HG02938 (cell line): ENCODE measurements around the gene LEPR.
"Not testable (repeated sequence)": the region's sequence is repeated elsewhere in the genome, so short reads cannot be mapped to it uniquely, and the experiment has no call there.

Source experiments
- ATAC-seq: cut with Tn5 transposase; IDR thresholded peaks from one replicate; pipeline ENCODE4 v1.9.1; 2021; ENCODE audit warnings: mild to moderate bottlenecking, moderate library complexity; ENCODE audit not compliant: unreplicated experiment

The LEPR gene, protein sequence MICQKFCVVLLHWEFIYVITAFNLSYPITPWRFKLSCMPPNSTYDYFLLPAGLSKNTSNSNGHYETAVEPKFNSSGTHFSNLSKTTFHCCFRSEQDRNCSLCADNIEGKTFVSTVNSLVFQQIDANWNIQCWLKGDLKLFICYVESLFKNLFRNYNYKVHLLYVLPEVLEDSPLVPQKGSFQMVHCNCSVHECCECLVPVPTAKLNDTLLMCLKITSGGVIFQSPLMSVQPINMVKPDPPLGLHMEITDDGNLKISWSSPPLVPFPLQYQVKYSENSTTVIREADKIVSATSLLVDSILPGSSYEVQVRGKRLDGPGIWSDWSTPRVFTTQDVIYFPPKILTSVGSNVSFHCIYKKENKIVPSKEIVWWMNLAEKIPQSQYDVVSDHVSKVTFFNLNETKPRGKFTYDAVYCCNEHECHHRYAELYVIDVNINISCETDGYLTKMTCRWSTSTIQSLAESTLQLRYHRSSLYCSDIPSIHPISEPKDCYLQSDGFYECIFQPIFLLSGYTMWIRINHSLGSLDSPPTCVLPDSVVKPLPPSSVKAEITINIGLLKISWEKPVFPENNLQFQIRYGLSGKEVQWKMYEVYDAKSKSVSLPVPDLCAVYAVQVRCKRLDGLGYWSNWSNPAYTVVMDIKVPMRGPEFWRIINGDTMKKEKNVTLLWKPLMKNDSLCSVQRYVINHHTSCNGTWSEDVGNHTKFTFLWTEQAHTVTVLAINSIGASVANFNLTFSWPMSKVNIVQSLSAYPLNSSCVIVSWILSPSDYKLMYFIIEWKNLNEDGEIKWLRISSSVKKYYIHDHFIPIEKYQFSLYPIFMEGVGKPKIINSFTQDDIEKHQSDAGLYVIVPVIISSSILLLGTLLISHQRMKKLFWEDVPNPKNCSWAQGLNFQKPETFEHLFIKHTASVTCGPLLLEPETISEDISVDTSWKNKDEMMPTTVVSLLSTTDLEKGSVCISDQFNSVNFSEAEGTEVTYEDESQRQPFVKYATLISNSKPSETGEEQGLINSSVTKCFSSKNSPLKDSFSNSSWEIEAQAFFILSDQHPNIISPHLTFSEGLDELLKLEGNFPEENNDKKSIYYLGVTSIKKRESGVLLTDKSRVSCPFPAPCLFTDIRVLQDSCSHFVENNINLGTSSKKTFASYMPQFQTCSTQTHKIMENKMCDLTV

GRCh38 chr1:65420590-65421350 lies at the start of gene LEPR, which contains the start of gene LEPROT:
Gene LEPR, plus strand, starts transcription at chr1:65420668. Its CDS starts 144,898 bp downstream, at chr1:65565566.
Gene LEPROT, plus strand, starts transcription at chr1:65420668. Its CDS starts 57 bp downstream, at chr1:65420725.
- ATAC-seq: peak; percentile 30

GRCh38 chr1:65371544-65371943 lies 48.9 kb upstream of the LEPR start:
- ATAC-seq: no peak

DNA sequence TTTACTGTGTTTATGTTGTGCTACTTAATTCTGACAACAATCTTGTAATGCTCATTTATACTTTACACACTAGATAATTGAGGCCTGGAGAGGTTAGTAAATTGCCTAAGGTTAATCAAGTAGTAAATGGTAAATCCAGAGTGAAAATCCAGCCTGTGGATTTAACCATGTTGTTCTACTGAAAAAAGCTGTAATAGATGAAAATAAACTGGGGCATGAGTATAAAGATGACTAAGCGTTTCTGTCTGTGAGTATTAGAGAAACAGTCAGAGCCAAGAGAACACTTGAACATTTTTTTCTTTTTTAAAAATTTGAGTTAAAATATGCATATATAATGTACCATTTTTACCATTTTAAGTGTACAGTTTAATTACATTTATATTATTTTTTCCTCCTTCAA lies 47.9 kb upstream of the LEPR start:
- ATAC-seq: no peak

DNA sequence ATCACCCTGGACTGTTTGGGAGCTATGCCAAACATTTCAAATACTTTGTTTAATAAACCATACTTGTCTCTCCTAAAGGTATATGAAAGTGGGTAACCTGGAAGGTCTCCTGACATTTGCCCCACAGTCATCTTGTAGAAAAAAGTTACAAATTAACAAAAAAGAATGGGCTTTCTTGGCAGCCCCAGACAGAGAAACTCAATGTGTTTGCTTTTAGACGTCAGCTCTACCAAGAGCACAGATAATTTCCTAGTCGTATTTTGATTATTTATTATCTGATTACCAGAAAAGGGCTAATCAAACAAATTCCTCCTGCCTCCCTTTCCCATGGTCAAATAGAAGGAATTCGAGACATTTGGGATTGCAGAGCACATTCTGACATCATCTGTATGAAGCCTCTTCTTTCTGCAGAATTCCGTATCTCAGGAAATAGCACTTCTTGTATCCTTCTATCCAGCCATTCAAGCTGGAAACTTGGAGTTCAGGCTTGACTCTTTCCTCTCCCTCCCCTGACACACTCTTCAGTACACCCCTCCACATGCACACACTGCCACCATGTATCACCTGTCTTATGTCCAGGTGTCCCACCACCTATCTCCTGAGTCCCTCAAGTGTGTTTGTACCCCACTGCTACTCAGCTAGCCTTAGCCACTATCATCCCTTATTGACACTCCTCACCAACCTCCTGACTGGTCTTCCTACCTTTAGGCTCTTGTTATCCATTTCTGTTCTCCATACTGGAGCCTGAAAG lies 42.8 kb upstream of the LEPR start:
- ATAC-seq: no peak

GRCh38 chr1:65378247-65378946 lies 42.1 kb upstream of the LEPR start:
- ATAC-seq: no peak

GRCh38 chr1:65384426-65384825 lies 36.0 kb upstream of the LEPR start:
- ATAC-seq: not testable (repeated sequence)

DNA sequence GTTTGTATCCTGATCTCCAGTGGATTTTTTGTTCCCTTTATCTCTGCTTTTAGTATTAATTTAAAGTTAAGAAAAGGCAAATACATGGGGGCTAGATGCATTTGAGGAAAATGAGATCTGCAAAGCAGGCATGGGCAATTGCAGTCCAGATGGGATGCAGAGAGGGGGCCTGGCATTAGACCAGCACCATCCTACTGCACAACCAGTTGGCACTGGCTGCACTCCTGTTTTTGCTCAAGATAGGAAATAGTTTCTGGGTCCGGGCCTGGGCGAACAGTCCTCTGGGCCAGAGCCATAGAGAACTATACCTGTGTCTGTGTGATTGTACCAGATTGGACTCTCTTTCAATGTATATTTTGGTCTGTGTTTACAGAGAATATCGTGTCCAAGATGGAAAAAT lies 34.0 kb upstream of the LEPR start:
- no peak for ATAC-seq

DNA sequence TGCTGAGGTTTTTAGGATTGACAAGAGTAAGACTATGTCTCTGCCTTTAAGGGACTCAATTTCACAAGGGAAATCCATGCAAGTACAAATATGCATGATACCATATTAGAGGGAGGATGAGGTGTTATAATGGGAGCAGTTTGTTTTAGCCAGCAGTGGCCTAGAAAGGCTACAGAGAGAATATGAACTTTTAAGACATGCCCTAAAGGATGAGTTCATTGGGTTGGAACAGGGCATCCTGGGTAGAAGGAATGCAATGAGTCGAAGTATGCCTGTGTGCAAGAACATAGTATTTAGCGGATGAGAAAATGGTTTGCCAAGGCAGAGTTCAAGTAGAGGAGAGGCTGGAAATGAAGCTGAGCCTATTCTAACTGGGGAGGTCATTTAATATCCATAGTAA lies 32.6 kb upstream of the LEPR start:
- no peak for ATAC-seq

- no peak for ATAC-seq
Observed at GRCh38 chr1:65388908-65389695, 31.4 kb upstream of the LEPR start.

- ATAC-seq: no peak
Observed at GRCh38 chr1:65392497-65392896, 28.0 kb upstream of the LEPR start.

GRCh38 chr1:65393347-65393746 lies 27.1 kb upstream of the LEPR start:
- peak; percentile 87 for ATAC-seq

GRCh38 chr1:65393928-65394327 lies 26.5 kb upstream of the LEPR start:
- ATAC-seq: no peak

- ATAC-seq: no peak
Observed at GRCh38 chr1:65395887-65396612, 24.4 kb upstream of the LEPR start.

DNA sequence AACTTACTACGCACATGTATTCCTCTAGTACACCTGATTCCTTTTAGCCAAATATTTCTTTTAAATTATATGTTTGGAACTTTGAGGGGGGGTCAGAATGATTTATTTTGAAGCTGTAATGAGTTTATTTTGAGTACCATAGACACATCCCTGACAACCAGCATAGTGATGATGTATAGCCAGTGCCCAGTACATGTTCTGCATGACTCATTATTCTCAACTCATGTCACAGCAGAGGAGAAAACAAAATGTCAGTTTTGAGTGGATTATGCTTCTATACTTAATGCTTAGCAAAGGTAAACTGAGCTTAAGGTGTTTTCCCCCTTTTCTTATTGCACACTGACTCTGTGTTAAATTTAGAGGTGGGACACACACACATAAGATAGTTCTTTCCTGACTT lies 22.4 kb upstream of the LEPR start:
- ATAC-seq: no peak

- ATAC-seq: no peak
Observed at GRCh38 chr1:65399003-65399402, 21.5 kb upstream of the LEPR start.

GRCh38 chr1:65401612-65402011 lies 18.9 kb upstream of the LEPR start:
- no peak for ATAC-seq

- no peak for ATAC-seq
Observed at GRCh38 chr1:65404941-65405340, 15.5 kb upstream of the LEPR start.

DNA sequence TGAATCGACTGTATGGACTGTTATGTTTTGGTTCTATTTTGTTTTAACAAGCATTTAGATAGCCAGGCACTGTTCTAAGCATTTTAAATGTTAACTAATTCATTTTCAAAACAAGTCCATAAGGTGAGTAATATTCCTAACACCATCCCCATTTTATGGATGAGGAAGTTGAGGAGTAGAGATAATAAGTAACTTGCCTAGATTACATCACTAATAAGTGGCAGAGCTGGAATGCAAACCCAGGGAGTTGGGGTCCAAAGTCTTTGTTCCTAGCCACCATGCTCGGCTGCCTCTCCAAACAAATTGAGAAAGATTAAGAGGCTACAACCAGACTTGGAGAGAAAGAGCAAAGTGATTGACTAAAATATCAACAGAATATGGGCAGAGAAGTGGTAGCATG lies 12.6 kb upstream of the LEPR start:
- no peak for ATAC-seq
